Aorta (tissue), 5 donors: Measurements from ENCODE around the gene CCDC92. TPM values are rescaled to one million over a fixed set of nuclear protein-coding genes. Genes with fewer than 3 reads are reported as not detected.
"Not testable (repeated sequence)": the region's sequence is repeated elsewhere in the genome, so short reads cannot be mapped to it uniquely, and the experiment has no call there.

Experiments
- ATAC-seq: fragments of 200-7000 bp; cut with Tn5 transposase; one replicate; pipeline ENCODE4 v1.9.1; 2022; ENCODE audit warnings: moderate library complexity; ENCODE audit not compliant: low FRiP score
- DNase-seq, 2 donors: peaks; one replicate each; pipeline ENCODE4 v3.0.0-alpha.2; 2020
- H3K27ac ChIP-seq, 2 donors: one replicate each; pipeline ENCODE4 v1.5.1; 2013; ENCODE audit warnings: low read length in 2 of 2, mild to moderate bottlenecking in 2 of 2, moderate library complexity in 2 of 2, control low read depth in 1 of 2, inconsistent platforms in 1 of 2, low read depth in 1 of 2
- H3K27me3 ChIP-seq, 2 donors: one replicate each; pipeline ENCODE4 v1.6.1; 2013; ENCODE audit warnings: control low read depth in 1 of 2, low read length in 1 of 2, mild to moderate bottlenecking in 1 of 2, moderate library complexity in 1 of 2; ENCODE audit not compliant: insufficient read depth in 2 of 2, control insufficient read depth in 1 of 2
- H3K36me3 ChIP-seq, 2 donors: one replicate each; pipeline ENCODE4 v1.6.1; 2013; ENCODE audit warnings: control low read depth in 1 of 2, low read length in 1 of 2, mild to moderate bottlenecking in 1 of 2; ENCODE audit not compliant: insufficient read depth in 2 of 2, control insufficient read depth in 1 of 2
- H3K4me1 ChIP-seq, 2 donors: one replicate each; pipeline ENCODE4 v1.6.1; 2013; ENCODE audit warnings: low read length in 2 of 2, control low read depth in 1 of 2, mild to moderate bottlenecking in 1 of 2, moderate library complexity in 1 of 2; ENCODE audit not compliant: insufficient read depth in 2 of 2, control insufficient read depth in 1 of 2
- H3K4me3 ChIP-seq, 2 donors: one replicate each; pipeline ENCODE4 v1.5.1; 2013; ENCODE audit warnings: low read length in 2 of 2, control low read depth in 1 of 2, mild to moderate bottlenecking in 1 of 2
- H3K9me3 ChIP-seq: one replicate; pipeline ENCODE4 v1.6.1; 2013; ENCODE audit warnings: mild to moderate bottlenecking, low read length; ENCODE audit not compliant: control insufficient read depth
- WGBS, 2 donors: extraction: QIAGEN DNeasy Blood & Tissue Kit; methylation state at CpG; one replicate each; pipeline ENCODE4 v1.1.7; 2013; 5-methylcytosine and 5-hydroxymethylcytosine counted together
- intact Hi-C, 2 donors: fragments of 100-400 bp; cut with DNase I; formaldehyde crosslinking; loops; one replicate each; pipeline versions ENCODE4 v1.14.2 to v1.15.0; 2022
- polyA plus RNA-seq, 2 donors: library from polyadenylated mRNA; stranded (reverse); fragments of 200-250 nt; gene quantifications; one replicate each; pipeline ENCODE4 v1.2.3, GENCODE V29; 2013
- total RNA-seq, 2 donors: library from RNA; stranded (reverse); fragmentation: NEBNext Ultra II Directional; extraction: Animal tissue kit (Norgen Biotek cat#: 25700); gene quantifications; one replicate each; pipeline ENCODE4 v1.2.1, GENCODE V29; 2021
- donor health status: healthy with polysubstance abuse.
- donor health status: Bipolar disorder and iron deficiency.
- donor health status: DM: no; HTN: no; CAD: no.
- donor health status: DM: no; HTN: no; CAD: no.
- donor health status: DM: yes; HTN: yes; CAD: no.

The CCDC92 gene
- total and polyA plus RNA-seq, 4 donors, result 46.3 to 70.8 (median 59.4) TPM

DNA sequence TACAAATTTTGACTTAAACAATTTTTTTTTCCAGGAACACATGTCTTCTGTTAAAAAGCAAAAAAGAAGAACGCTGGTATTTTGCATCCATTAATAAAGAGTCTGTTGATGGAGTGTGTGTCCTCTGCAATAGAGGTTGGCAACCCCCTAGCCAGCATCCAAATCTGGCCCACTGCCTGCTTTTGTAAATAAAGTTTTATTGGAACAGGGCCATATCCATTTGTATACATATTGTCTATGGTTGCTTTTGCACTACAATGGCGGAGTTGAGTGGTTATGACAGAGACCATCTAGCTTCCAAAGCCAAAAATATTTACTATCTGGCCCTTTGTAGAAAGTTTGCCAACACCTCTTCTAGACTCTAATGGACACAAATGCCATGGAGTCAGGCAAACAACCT, 49.6 kb downstream of the CCDC92 start:
- no peak overlapping the region for H3K4me3 ChIP-seq
- H3K27ac ChIP-seq, result no peak overlapping the region
- DNase-seq (no peak), ATAC-seq (no peak)
- H3K36me3 ChIP-seq, result no peaks in the 10 kb centered on the region
- WGBS, 2 donors, result 90 to 93% methylated on average over 2 of the region's 2 CpGs
- H3K9me3 ChIP-seq, result no peaks in the 10 kb centered on the region
- H3K27me3 ChIP-seq, result no peaks in the 10 kb centered on the region
- intact Hi-C loops, result no loop called here
- H3K4me1 ChIP-seq, result no peaks in the 10 kb centered on the region

DNA sequence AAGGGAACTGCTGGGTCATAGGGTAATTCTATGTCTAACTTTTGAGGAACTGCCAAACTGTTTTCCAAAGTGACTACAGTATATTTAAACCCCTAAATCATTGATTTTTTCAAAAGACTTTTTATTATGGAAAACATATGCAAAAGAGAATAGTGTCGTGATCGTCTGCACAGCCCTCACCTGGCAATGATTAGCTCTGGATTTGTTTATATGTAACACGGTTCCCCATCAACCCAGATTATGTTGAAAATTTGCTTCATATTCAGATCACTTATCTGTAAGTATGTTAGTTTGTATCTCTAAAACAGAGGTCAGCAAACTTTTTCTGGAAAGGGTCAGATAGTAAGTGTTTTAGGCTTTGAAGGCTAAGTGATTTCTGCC, 52.7 kb downstream of the CCDC92 start:
- WGBS, 2 donors, result 71 to 79% methylated on average over 3 of the region's 3 CpGs
- H3K4me3 ChIP-seq, result no peak overlapping the region
- ATAC-seq, result no peak
- DNase-seq, result no peak
- no peaks in the 10 kb centered on the region for H3K27me3 ChIP-seq
- H3K27ac ChIP-seq, result no peak overlapping the region
- no peaks in the 10 kb centered on the region for H3K4me1 ChIP-seq
- intact Hi-C loops, result no loop called here
- H3K9me3 ChIP-seq, result no peaks in the 10 kb centered on the region
- H3K36me3 ChIP-seq, result no peaks in the 10 kb centered on the region

DNA sequence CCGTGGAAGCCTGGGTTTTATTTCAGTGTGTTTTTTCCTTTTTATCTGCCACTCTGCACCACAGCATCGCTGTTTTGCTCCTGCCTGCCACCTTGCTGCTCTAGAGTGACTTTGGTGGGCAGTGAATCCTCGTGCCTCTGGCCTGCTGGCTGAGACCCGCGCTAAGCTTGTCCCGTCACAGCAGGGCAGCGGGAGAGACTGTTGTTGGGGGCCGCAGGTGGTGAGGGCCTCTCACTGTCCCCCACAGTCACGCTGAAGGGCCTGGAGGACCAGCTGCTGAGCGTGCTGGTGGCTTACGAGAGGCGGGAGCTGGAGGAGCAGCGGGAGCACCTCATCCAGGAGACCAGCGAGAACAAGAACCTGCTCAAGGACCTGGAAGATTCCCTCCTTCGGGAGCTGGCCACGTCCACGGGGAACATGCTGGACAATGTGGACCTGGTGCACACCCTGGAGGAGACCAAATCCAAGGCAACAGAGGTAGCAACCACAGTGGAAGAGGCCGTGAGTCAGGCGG, 55.2 kb downstream of the CCDC92 start:
- Histone ChIP-seq H3K4me3 (no peak overlapping the region), H3K27me3 (no peaks in the 10 kb centered on the region), H3K9me3 (no peaks in the 10 kb centered on the region), H3K4me1 (no peaks in the 10 kb centered on the region), H3K36me3 (no peaks in the 10 kb centered on the region), H3K27ac (no peak overlapping the region)
- 90% methylated on average over 19 of the region's 19 CpGs for WGBS, 2 donors
- intact Hi-C loops, result no loop called here
- DNase-seq (peak in 1 of 2 donors; percentile 67), ATAC-seq (no peak)

DNA sequence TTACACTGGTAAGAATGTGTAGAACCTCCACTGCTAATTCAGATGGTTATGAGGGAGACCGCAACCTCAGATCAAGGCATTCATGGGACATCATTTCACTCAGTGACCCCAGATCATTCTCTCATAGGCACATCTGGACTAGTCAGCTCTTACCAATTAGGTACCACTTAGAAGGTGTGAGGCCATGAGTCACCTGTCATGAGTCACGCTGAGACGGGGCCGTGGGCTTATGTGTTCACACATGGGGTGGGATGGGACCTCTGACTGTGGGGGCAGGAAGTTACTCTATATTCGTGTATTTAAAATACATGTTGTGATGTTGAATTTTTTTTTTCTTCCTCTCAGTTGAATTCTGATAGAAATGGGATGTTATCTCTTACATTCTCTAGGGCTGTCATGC, 55.9 kb downstream of the CCDC92 start:
- H3K27ac ChIP-seq, result no peak overlapping the region
- no peaks in the 10 kb centered on the region for H3K36me3 ChIP-seq
- no peak overlapping the region for H3K4me3 ChIP-seq
- H3K4me1 ChIP-seq, result no peaks in the 10 kb centered on the region
- DNase-seq (peak in 1 of 2 donors; percentile 40), ATAC-seq (no peak)
- 83 to 89% methylated on average over 5 of the region's 5 CpGs for WGBS, 2 donors
- H3K27me3 ChIP-seq, result no peaks in the 10 kb centered on the region
- H3K9me3 ChIP-seq, result no peaks in the 10 kb centered on the region
- intact Hi-C loops, result no loop called here

DNA sequence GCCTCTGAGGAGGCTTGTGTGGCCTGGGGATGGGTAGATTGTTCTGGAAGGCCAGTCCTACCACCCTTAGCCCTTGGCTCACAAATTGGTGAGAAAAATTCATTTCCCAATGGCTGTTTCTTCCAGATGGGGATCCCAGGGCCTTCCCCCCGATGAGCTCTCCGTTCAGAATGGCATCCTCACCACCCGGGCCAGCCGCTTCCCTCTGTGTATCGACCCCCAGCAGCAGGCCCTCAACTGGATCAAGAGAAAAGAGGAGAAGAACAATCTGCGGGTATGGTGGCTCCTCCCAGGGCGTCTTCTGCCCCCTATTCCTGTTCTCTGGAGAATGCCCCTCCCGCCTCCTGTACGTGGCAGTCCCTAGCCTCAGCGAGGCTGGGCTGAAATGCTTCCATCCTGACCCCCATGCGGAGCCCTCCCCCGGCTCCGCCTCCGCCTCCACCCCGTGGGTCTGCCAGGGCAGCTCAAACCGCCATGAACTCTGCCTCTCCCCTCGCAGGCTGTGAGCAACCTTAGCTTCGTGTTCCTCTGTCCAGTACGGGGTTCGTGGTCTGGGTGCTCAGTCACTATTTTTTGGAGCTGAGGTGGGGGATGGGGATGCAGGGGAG, 57.8 kb downstream of the CCDC92 start:
- Histone ChIP-seq H3K36me3 (no peaks in the 10 kb centered on the region), H3K27ac (no peak overlapping the region), H3K4me3 (no peak overlapping the region), H3K4me1 (no peaks in the 10 kb centered on the region), H3K9me3 (no peaks in the 10 kb centered on the region), H3K27me3 (no peaks in the 10 kb centered on the region)
- intact Hi-C loops, result no loop called here
- peak in 1 of 2 donors; percentile 51 for DNase-seq
- no peak for ATAC-seq
- 56 to 58% methylated on average over 20 of the region's 20 CpGs for WGBS, 2 donors

DNA sequence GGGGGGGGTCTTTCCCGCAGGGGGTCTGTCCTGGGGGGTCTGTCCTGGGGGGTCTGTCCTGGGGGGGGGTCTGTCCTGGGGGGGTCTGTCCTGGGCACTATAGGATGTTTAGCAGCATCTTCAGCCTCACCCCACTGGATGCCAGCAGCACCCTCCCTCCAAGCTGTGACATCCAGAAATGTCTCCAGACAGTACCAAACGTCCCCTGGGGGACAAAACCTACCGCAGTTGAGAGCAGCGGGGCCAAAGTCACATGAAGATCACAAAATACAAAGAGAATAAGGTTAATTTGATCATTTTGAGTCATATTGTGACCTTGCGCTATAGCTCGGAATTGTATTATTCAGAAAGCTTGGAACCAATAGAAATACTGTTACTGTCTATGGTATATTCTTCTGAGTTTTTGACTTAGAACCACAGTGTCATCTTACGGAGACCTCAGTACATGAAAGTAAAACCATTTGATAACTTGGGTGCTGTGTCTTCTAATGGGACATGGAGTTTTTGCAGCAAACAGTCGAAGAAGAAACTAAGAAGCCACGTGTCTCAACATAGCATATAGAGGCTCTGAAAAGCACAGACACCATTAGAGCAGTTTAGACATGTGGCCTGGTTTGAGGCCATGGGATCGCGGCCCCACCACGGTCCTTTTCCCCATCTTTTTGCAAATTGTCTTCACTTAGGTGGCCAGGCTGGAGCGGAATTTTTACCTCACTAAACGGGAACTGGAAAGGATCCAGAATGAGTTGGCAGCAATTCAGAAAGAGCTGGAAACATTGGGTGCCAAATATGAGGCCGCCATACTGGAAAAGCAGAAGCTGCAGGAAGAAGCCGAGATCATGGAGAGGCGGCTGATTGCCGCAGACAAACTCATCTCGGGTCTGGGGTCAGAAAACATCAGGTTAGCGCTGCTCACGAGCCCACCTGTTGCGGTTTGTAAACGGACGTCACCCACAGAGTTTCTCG, 59.9 kb downstream of the CCDC92 start:
- no peaks in the 10 kb centered on the region for H3K27me3 ChIP-seq
- WGBS, 2 donors, result 73 to 75% methylated on average over 24 to 25 of the region's 25 CpGs
- no peak overlapping the region for H3K4me3 ChIP-seq
- no peak for DNase-seq
- intact Hi-C loops, result no loop called here
- no peak overlapping the region for H3K27ac ChIP-seq
- no peaks in the 10 kb centered on the region for H3K9me3 ChIP-seq
- no peak for ATAC-seq
- no peaks in the 10 kb centered on the region for H3K4me1 ChIP-seq
- H3K36me3 ChIP-seq, result no peaks in the 10 kb centered on the region

DNA sequence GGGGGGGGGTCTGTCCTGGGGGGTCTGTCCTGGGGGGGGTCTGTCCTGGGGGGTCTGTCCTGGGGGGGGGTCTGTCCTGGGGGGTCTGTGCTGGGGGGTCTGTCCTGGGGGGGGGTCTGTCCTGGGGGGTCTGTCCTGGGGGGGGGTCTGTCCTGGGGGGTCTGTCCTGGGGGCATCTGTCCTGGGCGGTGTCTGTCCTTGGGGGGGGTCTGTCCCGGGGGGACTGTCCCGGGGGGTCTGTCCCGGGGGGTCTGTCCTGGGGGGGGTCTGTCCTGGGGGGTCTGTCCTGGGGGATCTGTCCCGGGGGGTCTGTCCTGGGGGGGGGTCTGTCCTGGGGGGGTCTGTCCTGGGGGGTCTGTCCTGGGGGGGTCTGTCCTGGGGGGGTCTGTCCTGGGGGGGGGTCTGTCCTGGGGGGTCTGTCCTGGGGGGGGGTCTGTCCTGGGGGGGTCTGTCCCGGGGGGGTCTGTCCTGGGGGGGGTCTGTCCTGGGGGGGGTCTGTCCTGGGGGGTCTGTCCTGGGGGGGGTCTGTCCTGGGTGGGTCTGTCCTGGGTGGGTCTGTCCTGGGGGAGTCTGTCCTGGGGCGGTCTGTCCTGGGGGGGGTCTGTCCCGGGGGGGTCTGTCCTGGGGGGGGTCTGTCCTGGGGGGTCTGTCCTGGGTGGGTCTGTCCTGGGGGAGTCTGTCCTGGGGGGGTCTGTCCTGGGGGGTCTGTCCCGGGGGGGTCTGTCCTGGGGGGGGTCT, 60.8 kb downstream of the CCDC92 start:
- H3K4me3 ChIP-seq, H3K27me3 ChIP-seq, ATAC-seq, intact Hi-C loops, H3K27ac ChIP-seq, H3K9me3 ChIP-seq, DNase-seq, H3K4me1 ChIP-seq, H3K36me3 ChIP-seq: not testable (repeated sequence)
- WGBS, 2 donors, result 70 to 80% methylated on average over 2 to 9 of the region's 9 CpGs

DNA sequence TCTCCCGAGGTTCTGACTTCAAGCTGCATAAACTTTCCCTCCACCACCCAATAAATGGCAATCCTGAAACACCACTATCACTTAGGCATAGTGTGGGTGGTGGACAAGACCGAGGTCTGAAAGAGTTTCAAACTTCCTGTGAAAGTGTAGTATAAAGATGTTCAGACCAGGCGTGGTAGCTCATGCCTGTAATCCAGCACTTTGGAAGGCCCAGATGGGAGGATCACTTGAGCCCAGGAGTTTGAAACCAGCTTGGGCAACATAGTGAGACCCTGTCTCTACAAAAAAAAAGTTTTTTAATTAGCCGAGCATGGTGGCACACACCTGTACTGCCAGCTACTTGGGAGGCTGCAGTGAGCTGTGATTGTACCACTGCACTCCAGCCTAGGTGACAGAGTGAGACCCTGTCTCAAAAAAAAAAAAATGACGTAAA, 61.9 kb downstream of the CCDC92 start:
- no peaks in the 10 kb centered on the region for H3K36me3 ChIP-seq
- no peak for ATAC-seq
- H3K4me3 ChIP-seq, result no peak overlapping the region
- no peaks in the 10 kb centered on the region for H3K27me3 ChIP-seq
- no peaks in the 10 kb centered on the region for H3K4me1 ChIP-seq
- H3K9me3 ChIP-seq, result no peaks in the 10 kb centered on the region
- no peak overlapping the region for H3K27ac ChIP-seq
- no peak for DNase-seq
- 71 to 72% methylated on average over 5 of the region's 5 CpGs for WGBS, 2 donors
- intact Hi-C loops, result no loop called here
